NCI-H2081 treated with DMSO at 0.1 percent for 48 hours (cell line): ENCODE measurements around the gene LRIT1.

Experiments
- DNase-seq: peaks from one replicate; lab custom pipeline; 2025; lab: John Stamatoyannopoulos, UW

The LRIT1 gene

DNA sequence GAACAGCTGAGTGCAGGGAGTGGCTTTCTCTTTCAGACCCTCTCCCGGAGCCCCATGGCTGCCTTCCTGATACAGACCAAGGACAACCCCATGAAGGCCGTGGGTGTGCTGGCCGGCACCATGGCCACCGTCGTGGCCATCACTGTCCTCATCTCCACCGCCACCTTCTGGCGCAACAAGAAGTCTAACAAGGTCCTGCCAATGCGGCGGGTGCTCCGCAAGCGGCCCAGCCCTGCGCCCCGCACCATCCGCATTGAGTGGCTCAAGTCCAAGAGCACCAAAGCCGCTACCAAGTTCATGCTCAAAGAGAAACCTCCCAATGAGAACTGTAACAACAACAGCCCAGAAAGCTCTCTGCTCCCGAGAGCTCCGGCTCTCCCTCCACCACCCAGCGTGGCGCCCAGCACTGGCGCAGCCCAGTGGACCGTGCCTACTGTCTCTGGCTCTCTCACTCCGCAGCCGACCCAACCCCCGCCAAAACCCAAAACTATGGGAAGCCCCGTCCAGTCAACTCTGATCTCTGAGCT lies 27.2 kb downstream of the LRIT1 start:
- DNase-seq: no peak

DNA sequence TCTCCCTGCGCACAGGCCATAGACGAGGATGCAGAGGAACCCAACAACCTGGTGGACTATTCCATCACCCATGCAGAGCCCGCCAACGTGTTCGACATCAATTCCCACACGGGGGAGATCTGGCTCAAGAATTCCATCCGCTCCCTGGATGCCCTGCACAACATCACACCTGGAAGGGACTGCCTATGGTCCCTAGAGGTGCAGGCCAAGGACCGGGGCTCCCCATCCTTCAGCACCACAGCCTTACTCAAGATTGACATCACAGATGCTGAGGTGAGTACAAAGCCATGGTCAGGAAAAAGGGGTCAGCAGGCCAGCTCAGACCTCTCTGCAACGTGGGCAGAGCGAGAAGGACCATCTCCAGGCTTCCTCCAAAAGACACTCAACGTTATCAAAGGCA lies 28.3 kb downstream of the LRIT1 start:
- no peak for DNase-seq

DNA sequence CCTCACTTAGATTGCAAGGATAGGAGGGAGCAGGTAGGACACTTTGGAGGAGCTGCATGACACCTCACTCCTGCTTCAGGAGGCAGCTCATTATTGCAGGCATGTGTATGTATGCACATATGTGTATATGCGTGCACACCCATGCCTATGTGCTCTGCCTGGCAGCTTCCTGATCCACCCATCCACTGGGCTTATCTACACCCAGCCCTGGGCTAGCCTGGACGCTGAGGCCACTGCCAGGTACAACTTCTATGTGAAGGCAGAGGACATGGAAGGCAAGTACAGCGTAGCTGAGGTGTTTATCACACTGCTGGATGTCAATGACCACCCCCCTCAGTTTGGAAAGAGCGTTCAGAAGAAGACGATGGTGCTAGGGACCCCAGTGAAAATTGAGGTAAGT lies 29.3 kb downstream of the LRIT1 start:
- DNase-seq: no peak

DNA sequence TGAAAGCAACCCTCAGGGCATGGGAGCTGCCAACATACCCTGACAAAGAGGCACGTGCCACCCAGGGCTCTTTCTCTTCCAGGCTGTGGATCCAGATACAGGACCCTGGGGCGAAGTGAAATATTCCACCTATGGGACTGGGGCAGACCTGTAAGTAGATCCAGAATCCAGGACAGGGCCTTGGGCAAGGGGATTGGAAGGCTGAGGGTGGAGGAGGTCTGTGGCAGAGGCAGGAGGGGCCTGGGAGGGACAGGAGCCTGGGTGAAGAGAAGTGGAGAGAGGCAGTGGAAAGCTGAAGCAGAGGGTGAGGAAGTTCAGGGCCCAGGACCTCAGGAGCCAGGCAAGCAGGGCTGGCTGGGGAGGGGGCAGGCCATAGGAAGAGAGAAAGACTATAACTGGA lies 29.8 kb downstream of the LRIT1 start:
- no peak for DNase-seq

DNA sequence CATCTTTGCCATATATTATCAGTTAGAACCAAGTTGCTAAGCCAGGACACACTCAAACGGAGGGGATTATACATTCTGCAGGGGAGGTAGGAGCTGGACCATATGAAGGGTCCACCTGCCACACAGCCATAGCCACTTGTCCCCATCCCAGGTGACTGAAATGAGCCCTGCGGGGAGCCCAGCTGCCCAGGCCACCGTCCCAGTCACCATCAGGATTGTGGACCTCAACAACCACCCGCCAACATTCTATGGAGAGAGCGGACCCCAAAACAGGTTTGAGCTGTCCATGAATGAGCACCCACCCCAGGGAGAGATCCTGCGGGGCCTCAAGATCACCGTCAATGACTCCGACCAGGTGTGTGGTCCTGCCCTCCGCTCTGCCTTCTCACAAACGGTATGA lies 33.3 kb downstream of the LRIT1 start:
- DNase-seq: no peak

DNA sequence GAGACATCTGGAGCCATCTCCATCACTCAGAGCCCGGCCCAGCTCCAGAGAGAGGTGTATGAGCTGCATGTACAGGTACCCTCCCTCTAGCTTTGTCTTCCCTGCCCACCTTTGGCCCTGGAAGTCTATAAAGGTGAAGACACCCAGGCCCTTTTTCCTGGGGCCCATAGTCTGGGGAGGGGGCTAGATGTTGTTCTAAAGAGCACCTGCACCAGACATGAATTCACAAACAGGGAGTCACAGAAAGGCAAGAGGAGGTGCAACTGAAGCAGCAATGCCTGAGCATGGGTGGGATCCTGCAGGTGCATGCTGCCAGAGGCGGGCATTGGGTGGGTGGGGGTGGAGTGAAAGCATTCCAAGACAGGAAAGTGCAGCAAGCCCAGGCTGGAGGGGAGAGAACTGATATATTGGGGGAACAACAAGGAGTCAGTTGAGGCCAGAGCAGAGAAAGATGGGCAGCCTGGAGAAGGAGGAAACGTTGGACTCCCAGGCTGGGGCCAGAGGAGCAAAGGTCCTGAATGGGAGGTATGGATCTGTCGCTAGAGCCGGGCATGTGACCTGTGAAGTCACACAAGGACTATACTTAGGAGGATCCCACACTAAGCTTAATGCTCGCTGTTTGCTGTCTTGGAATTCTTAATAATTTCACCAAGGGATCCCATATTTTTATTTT lies 35.4 kb downstream of the LRIT1 start:
- no peak for DNase-seq

DNA sequence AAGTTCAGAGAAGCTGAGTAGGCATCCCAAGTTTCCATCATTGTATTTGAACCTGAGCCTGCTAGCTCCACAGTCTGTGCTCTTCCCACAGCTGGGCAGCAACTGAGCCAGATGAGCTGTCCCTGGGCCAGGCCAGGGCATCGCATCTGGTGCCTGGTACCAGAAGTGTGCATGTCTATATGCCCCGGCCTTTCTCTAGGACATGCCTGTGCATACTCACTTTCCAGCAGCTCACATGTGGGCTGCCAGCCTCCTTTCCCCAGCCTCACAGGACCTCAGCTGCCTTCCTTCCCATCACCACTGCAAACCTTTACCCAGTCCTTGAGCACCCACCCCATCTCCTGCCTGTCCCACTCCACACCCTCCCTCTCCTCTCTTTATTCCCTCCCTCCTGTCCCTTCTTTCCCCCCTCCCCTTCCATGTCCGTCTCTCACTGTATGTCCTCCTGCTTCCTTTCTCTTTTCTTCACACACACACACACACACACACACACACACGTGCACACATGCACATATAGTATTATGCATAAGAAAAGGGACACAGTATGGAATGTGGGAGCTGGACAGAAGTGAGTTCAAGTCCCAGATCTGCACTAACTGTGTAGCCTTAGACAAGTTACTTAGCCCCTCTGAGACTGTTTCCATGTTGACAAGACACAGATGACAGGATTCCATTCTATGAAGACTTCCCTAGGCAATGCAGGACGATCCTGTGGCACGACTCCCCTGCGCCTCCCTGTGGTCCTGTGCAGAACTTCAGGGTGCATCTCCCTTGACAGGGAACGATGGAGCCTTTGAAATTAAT lies 36.1 kb downstream of the LRIT1 start:
- no peak for DNase-seq

DNA sequence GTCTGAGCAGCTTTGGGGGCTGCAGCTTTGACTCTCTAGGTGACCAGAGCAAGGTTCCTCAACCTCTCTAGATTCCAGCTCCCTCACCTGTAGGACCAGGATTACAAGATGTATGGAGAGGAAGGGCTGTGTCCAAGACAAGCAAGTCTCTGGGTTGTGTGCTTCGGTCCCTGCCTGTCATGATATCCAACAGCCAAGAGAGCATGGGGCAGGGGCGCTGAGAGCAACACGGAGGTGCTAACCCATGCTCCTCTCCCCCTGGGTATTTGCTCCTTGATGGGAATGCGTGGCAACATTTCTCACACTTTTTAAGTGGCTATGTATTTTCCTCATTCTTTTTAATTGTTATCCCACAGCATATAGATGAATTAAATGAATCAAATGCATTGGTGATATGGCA lies 36.7 kb downstream of the LRIT1 start:
- no peak for DNase-seq

DNA sequence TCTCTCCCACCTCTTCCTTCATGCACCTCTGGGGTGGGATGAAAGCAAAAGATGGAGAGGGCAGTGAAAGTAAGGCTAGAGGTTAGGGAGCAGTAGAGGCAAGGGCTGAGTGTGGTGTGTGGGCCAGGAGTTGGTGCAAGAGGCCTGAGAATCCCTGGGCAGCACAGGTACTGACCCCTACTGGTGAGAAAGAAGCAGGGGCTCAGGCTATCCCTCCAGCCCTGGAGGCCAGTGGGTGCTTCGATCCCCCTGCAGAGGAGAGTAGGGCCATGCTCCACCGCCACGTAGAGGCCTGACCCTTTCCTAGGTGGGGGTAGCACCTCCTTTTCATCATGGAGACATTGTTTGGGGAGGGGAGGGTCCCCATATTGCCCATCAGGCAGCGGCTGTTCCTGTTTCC lies 37.2 kb downstream of the LRIT1 start:
- DNase-seq: no peak

DNA sequence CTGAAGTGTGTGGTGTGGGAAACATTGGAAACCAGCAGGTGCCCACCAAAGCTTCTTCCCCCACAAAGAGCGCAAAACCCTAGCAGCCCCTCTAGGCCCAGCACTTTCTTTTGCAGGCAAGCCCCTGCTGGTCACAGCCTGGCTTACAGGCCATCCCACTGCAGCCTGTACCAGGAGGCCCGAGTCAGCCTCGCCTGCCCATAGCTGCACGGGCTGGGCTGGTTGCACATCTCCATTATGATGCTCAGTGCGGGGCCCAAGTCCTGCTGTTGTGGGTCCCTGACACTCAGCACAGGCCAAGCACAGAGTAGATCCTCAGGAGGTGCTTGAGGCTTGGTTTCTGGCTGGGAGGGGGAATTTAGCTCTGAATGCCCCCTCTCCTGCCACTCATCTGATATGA lies 39.0 kb downstream of the LRIT1 start:
- no peak for DNase-seq

DNA sequence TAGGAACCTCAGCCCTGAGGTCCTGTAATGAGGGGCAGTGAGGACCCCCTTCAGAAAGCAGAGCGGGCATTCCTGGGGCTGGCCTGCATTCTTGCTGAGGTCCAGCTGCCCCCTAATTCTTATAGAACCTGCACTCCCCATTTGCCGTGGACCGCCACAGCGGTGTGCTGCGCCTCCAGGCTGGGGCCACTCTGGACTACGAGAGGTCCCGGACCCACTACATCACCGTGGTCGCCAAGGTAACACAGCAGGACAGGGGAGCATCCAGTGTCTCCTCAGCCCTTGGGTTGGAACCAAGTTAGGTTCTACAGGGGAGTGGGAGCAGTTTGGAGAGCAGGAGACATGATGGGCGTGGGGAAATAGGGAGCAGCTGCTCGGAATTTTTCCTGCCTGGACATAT lies 39.7 kb downstream of the LRIT1 start:
- DNase-seq: no peak

DNA sequence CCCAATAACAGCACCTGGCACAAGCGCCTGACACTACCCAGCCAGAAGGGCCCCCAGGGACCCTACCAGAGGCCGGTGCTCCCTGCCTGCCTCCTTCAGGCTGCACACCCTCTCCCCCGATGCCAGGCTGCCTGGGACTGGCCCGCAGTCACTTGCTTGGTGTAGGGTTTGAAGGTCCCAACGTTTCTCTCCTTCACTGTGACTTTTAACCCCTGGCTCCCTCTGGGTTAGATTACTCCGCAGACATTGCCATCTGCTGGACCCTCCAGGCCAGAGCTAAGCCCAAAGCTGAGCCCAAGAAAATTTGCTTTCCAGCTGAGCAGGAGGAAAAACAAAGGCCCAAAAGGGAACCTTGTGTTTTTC lies 40.1 kb downstream of the LRIT1 start:
- no peak for DNase-seq

DNA sequence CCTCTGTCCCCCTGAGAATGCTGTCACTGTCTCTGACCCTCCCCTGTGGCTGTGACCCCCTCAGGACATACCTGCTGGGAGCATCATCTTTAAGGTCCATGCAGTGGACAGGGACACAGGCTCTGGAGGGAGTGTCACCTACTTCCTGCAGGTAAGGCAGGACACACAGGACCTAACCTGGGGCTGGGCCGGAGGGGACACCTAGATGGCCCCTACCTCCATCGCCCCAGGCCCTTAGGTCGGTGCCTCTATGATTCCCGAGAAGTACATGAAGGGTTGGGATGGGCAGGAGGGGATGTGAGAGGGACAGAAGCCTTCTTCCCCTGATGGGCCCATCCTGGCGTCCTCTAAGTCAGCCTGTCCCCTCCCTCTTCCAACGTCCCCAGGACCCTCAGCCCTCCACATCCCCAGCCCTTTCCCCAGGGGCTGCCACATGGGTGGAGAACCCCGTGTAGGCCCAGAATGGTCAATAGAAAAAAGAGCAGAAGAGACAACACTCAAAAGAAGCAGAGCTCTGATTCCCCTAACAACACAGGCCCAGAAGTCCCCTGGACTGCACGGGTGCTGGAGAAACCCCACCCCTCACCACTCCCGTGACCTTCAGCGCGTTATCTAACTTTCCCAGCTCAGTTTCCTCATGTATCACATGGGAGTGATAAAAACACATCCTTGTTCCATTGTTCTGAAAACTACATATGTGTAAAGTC lies 40.7 kb downstream of the LRIT1 start:
- DNase-seq: no peak

DNA sequence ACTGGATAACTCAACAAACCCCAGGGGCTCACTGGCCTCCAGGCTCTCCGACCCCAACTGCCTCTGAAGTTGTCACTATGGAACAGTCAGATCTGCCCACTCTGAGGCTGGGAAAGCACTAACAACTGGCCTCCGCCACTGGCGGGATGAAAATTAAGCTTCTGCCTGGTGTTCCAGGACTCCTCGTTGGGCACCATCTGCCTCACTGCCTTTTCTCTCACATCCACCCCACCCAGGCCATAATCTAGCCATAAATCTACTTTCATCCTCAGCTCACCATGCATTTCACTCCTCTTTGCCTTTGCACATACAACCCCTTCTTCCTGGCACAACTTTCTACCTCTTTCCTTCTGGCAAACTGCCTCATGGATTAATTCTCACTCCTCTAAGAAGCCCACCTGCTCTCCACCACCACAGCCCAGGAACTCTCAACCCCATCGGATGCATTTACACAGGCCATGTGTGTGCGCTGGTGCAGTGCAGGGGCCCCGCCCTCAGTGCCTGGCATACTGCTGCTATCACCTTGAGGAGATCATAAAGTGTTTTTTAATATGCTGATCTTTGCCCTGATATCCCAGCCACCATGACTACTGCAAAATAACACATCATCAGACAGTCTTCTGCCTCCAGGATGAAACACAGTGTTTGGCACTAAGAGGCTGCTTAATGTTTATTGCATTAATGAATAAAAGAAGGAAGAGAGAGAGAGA lies 43.0 kb downstream of the LRIT1 start:
- no peak for DNase-seq

DNA sequence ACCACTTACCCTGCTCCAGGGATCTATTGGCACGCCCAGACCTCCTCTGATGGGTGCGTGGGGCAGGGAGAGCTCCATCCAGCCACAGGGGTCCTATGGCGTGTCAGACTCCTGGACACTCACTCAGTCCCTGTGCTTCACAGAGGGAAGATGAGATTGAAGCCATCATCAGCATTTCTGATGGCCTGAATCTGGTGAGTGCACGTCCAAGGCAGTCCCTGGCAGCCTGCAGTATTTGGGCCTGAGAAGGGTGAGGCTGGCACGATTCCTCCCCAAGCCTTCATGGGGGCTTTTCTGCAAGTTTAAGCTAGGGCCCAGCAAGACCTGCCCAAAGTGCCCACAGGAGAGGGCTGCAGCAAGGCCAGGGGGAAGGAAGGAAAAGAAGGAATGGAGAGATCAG lies 43.7 kb downstream of the LRIT1 start:
- no peak for DNase-seq

DNA sequence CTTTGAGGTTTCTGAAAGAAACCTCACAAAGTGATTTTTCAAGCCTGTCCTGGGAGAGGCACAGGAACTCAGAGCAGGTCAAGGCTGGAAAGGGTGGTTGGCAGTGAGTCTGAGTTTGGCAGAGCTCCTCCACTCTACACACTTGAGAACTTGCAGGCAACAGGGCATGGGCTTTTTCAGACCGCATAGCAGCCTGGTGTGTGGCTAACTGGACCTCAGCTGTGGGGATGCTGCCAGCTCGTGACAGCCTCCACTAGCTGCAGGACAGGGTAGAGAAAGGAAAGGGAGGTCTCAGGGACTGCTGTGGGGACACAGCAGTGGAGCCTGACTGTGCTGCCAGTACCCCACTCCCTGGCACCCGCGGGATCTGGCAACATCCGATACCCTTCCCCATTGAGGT lies 44.4 kb downstream of the LRIT1 start:
- DNase-seq: no peak

DNA sequence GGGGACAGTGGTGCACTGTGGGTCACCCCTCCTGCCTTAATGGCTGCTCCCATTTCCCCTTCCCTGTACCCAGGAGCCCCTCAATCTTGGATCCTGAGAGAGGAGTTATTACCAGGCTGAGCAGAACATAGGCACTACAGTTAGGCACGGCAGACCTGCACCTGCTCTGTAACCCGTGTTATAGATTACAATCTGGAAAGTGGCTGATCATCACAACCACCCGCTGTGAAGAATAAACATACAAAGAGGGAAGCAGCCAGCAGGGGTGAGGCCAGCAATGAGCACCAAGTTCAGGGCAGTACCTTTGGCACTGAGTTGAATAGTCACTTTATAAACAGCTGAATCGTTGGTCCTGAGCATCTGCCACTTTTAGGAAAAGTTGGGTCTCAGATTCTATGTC lies 45.3 kb downstream of the LRIT1 start:
- DNase-seq: peak; percentile 17

DNA sequence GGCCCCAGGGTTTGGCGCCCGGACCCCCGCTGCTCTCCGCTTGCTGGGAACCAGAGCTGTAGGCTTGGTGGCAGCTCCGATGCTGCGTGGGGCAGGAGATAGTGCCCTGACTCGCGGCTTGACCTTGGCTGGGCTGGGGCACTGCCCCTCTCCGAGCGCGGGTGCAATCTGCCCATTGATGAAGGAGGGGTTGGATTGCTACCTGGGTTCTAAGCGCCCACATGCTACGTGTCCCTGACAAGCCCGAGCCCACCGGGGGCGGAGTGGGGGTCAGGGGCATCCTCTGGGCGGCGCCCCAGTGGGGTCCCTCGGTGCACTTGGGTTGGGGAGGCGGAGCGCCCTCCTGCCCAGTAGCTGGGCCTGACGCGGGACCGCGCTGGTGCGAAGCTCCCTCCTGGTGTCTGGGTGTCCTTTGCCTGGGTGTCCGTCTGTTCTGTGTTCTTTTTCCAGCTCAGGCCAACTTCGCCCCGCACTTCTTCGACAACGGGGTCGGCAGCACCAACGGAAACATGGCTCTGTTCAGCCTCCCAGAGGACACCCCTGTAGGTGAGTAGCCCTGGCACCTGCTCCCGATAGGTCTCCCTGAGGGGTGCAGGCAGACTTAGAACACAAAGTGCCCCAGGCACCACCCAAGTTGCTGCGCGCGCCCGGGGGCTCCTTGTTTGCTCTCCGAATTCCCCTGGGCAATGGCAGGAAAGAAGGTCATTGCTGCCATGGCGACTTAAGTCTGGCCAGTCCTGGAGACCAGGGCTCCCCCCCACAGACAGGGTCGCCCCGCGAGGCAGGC lies 46.1 kb downstream of the LRIT1 start:
- no peak for DNase-seq

DNA sequence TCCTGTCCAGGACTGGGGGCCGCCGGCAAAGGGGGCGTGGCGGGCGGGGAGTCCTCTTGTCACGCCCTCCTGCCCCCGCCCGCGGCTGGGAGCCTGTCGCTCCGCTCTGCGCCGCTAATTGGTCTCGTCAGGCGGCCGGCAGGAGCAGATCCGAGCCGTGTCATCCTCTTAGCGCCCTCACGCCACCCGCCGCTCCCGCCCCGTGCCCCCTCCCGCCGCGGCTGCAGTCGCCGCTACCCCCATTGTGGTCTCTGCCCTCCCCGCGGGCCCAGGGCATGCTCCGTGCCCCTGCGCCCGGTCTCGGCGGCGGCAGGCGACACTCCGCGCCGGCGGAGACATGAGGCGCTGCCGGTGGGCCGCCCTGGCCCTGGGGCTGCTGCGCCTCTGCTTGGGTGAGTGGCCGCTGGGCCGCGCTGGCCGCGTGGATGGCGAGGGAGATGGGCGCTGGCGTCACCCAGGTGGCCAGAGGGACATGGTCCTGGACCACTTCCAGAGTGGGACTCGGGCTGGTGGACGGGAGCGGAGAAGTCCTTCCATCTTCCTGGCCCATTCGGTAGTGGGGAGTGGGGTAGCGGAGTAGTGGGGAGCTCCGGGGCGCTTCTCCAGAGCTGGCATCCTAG lies 46.8 kb downstream of the LRIT1 start, which contains the start of gene CDHR1:
TSS of gene CDHR1 (plus strand) at position 114 of the 620 bp plus-strand sequence. CDS start at position 338, 224 bp downstream.
- no peak for DNase-seq

DNA sequence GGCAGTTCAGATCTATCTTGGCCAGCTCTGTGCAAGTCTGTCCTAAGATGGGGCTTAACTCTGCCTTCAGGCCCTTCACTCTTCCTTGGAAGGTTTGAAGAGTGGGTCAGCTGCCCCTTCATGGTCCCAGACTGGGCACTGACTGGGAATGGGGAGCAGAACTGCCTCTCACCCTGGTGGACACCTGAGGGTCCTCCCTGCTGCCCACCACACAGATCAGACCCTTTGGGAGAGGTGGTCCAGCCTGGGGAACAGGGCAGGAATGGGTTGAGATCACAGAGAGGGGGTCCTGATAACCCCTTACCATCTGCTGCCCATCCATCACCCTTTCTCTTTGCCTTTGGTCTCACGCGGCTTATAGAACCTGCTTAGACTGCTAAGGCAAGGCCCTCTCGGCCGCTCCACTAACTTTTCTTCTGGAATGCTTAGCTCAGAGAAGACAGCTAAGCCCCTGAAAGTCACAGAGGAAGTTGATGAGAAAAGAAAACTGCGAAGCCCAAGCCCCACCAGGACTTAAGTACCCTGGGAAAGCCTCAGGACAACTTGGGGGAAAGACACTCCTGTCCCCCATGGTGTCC lies 47.4 kb downstream of the LRIT1 start:
- no peak for DNase-seq

DNA sequence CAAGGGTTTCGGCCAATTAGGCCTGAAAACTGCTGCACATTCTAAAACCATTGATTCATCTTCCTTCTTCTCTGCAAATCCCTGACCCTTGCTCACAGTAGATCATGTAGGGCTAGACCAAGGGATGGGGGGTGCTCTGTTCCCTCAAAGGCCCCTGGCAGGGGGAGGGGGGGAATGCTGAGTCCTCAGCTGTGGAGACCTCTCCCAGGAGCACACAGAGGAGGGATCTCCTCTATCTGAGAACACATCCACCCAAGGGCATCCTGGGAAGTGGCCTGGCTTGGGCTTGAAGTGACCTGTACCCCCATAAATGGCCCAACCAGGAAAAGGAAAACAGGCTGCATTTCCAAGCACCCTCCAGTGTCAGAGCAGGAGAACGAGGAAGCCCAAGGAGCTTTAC lies 48.0 kb downstream of the LRIT1 start:
- DNase-seq: no peak
